Tibial nerve (tissue), 4 donors: Measurements from ENCODE around the gene ING3.
"Not testable (repeated sequence)": the region's sequence is repeated elsewhere in the genome, so short reads cannot be mapped to it uniquely, and the experiment has no call there.

Source experiments
- EP300 ChIP-seq, 2 donors: sonication (generic); formaldehyde crosslinking; IDR thresholded peaks; one replicate each; pipeline ENCODE4 v1.6.1; 2017; ENCODE audit warnings: antibody characterized with exemption in 2 of 2, mild to moderate bottlenecking in 1 of 2
- POLR2A ChIP-seq, 2 donors: fragments of 450-650 bp; IDR thresholded peaks; one replicate each; pipeline ENCODE4 v1.6.1; 2017; ENCODE audit warnings: antibody characterized with exemption in 2 of 2, mild to moderate bottlenecking in 2 of 2, moderate library complexity in 2 of 2
- TF ChIP-seq, protein P1 (sequence below), 5 experiments: fragments of 200-600 bp in 3 of 5; fragments of 450-650 bp in 2 of 5; sonication (generic) in 3 of 5; IDR thresholded peaks; one replicate each; pipeline ENCODE4 v1.5.1; 2016 to 2019; ENCODE audit warnings: antibody characterized with exemption in 5 of 5, mild to moderate bottlenecking in 3 of 5, moderate library complexity in 2 of 5

DNA sequence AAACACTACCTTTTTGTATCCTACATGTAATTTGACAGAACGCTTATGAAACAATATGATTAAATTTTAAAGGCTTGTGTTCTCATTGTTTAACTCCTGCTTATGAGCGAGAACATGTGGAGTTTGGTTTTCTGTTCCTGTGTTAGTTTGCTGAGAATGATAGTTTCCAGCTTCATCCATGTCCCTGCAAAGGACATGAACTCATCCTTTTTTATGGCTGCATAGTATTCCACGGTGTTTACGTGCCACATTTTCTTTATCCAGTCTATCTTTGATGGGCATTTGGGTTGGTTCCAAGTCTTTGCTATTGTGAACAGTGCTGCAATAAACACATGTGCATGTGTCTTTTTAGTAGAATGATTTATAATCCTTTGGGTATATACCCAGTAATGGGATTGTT is 54.5 kb downstream of the ING3 start:
- TF ChIP-seq, protein P1, sequence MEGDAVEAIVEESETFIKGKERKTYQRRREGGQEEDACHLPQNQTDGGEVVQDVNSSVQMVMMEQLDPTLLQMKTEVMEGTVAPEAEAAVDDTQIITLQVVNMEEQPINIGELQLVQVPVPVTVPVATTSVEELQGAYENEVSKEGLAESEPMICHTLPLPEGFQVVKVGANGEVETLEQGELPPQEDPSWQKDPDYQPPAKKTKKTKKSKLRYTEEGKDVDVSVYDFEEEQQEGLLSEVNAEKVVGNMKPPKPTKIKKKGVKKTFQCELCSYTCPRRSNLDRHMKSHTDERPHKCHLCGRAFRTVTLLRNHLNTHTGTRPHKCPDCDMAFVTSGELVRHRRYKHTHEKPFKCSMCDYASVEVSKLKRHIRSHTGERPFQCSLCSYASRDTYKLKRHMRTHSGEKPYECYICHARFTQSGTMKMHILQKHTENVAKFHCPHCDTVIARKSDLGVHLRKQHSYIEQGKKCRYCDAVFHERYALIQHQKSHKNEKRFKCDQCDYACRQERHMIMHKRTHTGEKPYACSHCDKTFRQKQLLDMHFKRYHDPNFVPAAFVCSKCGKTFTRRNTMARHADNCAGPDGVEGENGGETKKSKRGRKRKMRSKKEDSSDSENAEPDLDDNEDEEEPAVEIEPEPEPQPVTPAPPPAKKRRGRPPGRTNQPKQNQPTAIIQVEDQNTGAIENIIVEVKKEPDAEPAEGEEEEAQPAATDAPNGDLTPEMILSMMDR (IDR thresholded peaks at IDR 0.05) = not testable (repeated sequence)
- TF ChIP-seq POLR2A, EP300 (IDR thresholded peaks at IDR 0.05): not testable (repeated sequence)
